GM23248 (cell line): ENCODE measurements around the gene SYT13.

Experiments used
- EZH2 ChIP-seq: fragments of 200-600 bp; sonication (generic); IDR thresholded peaks from 2 replicates; pipeline ENCODE4 v1.6.1; 2018; ENCODE audit warnings: antibody characterized with exemption, mild to moderate bottlenecking; ENCODE audit not compliant: insufficient read depth, poor library complexity, severe bottlenecking
- EZH2phosphoT487 ChIP-seq: fragments of 200-600 bp; sonication (generic); IDR thresholded peaks from 2 replicates; pipeline ENCODE4 v1.6.1; 2018; ENCODE audit warnings: antibody characterized with exemption, moderate library complexity, mild to moderate bottlenecking, low read depth; ENCODE audit not compliant: insufficient read depth

- TF ChIP-seq EZH2phosphoT487 (no peak), EZH2 (no peak)
Measured at GRCh38 chr11:45290586-45290985, 4.4 kb upstream of the SYT13 start.
